ENCODE data around the gene CNGB1. TPM values are rescaled to one million over a fixed set of nuclear protein-coding genes. Genes with fewer than 3 reads are reported as not detected.

The CNGB1 gene
- total and polyA plus RNA-seq, 12 donors: not detected

- no peak for DNase-seq
- Histone ChIP-seq H3K36me3 (no peaks in the 10 kb centered on the region), H3K9me3 (no peaks in the 10 kb centered on the region), H3K27ac (no peak overlapping the region), H3K27me3 (no peaks in the 10 kb centered on the region), H3K4me1 (no peaks in the 10 kb centered on the region), H3K4me3 (no peak overlapping the region)
- intact Hi-C loops (cut with DNase I): no loop called here
- ATAC-seq: no peak
- WGBS, 2 donors: 81 to 84% methylated on average over 8 of the region's 8 CpGs
- TF ChIP-seq CTCF (IDR thresholded peaks at IDR 0.05): no peak
These were observed 13.1 kb downstream of the CNGB1 start for GRCh38 chr16:57957673-57958392.

DNA sequence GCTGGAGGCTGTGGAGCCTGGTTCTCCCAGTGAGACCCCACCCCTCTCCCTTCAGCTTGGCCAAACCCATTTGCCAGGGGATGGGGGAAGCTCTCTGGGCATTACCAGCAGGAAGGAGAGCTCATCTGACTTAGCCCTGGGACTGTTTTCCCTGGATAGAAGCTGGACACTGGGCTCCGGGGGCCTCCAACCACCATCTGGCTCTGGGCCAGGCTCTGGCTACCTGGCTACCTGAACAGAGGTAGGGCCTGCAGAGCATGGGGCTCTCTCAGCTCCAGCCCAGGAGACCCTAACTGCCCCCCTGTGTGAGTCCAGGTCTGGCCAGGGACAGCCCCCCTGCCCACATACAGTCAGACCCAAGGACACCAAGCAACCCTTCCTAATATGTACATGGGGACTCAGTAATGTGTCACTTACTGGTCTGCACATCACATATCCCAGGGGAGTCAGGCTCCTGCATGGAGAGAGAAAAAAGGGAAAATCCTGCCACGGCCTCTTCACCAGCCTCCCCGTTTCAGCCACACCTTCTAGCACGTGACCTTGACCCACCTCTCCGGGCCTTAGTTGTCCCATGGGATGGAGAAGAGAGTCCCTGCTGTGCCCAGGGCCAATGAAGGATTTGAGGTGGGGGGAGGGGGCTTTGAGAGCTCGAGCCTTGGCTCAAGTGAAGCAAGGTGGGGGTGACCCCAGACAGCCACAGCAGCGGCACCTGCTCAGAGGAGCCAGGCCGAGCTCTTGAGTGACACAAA lies 13.8 kb downstream of the CNGB1 start:
- no peak for TF ChIP-seq CTCF (IDR thresholded peaks at IDR 0.05)
- Histone ChIP-seq H3K36me3 (no peaks in the 10 kb centered on the region), H3K27ac (no peak overlapping the region), H3K4me1 (no peaks in the 10 kb centered on the region), H3K4me3 (no peak overlapping the region), H3K9me3 (no peaks in the 10 kb centered on the region), H3K27me3 (peaks cover 0 to under 1% (median 0%) of the 10 kb centered on the region in 7 donors)
- ATAC-seq (no peak), DNase-seq (no peak)
- 73 to 81% methylated on average over 8 of the region's 8 CpGs for WGBS, 2 donors
- intact Hi-C loops (cut with DNase I): no loop called here

DNA sequence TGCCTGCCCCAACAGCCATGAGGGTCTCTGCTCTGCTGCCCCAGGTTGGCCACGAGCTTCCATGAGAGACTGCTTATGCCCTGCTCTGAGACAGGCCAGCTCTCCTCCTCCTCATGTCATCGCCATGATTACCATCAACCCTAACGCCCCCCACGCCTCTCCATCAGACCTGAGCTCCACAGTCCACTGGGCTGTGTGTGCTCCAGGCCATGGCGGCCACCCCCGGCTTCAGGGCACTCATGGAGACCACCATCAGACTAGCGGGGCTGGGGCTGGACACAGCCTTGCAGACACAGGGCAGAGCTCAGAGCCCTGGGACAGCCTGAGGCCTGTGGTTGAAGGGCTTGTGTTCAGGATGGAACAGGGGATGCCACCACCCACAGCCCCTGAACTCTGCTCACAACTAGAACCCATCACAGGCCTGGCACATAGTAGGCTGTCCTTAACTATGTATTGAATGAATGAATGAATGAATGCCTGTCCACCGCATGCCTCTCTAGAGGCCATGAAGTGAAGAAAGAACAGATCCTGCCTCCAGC lies 14.6 kb downstream of the CNGB1 start:
- intact Hi-C loops (cut with DNase I): no loop called here
- H3K27ac ChIP-seq: no peak overlapping the region
- DNase-seq (no peak), ATAC-seq (no peak)
- H3K27me3 ChIP-seq: peaks cover 0 to 7% (median 0%) of the 10 kb centered on the region in 7 donors
- H3K4me3 ChIP-seq: no peak overlapping the region
- WGBS, 2 donors: 81 to 87% methylated on average over 8 of the region's 8 CpGs
- H3K9me3 ChIP-seq: no peaks in the 10 kb centered on the region
- no peaks in the 10 kb centered on the region for H3K4me1 ChIP-seq
- no peaks in the 10 kb centered on the region for H3K36me3 ChIP-seq
- no peak for TF ChIP-seq CTCF (IDR thresholded peaks at IDR 0.05)

- intact Hi-C loops (cut with DNase I): no loop called here
- no peaks in the 10 kb centered on the region for H3K4me1 ChIP-seq
- H3K27ac ChIP-seq: no peak overlapping the region
- peak in 4 of 8 donors; percentile 55 to 65 (median 56) for ATAC-seq
- peak in 1 of 2 donors; percentile 44 for DNase-seq
- 61 to 70% methylated on average over 12 of the region's 12 CpGs for WGBS, 2 donors
- no peak overlapping the region for H3K4me3 ChIP-seq
- no peaks in the 10 kb centered on the region for H3K36me3 ChIP-seq
- H3K9me3 ChIP-seq: no peaks in the 10 kb centered on the region
- H3K27me3 ChIP-seq: peaks cover 0 to 7% (median 0%) of the 10 kb centered on the region in 7 donors
- peak in 1 of 9 donors; percentile 10 for TF ChIP-seq CTCF (IDR thresholded peaks at IDR 0.05)
These were observed 15.2 kb downstream of the CNGB1 start for GRCh38 chr16:57955572-57956188.

All from heart right ventricle (tissue), 16 donors.